22Rv1 (cell line): ENCODE results near the gene CHD9.

Source experiments
- CTCF ChIP-seq: fragments of 450-650 bp; IDR thresholded peaks from 2 replicates; pipeline ENCODE4 v1.5.1; 2017; ENCODE audit warnings: mild to moderate bottlenecking
- ZFX ChIP-seq: fragments of 450-650 bp; IDR thresholded peaks from 2 replicates; pipeline ENCODE4 v1.6.1; 2017; ENCODE audit warnings: antibody characterized with exemption, borderline replicate concordance

- no peak for TF ChIP-seq CTCF
- TF ChIP-seq ZFX: no peak
These were observed 165.1 kb downstream of the CHD9 start for GRCh38 chr16:53219795-53220454.
